HepG2 (cell line): ENCODE data around the gene CCDC183. TPM values are rescaled to one million over a fixed set of nuclear protein-coding genes. Genes with fewer than 3 reads are reported as not detected.

ENCODE experiments used
- ARNT2 ChIP-seq: sonication (generic); formaldehyde crosslinking; IDR thresholded peaks from 2 replicates; pipeline ENCODE4 v1.8.0; 2022; ENCODE audit warnings: mild to moderate bottlenecking, low read depth, missing genetic modification reagents, moderate library complexity
- BRCA1 ChIP-seq: sonication (generic); formaldehyde crosslinking; IDR thresholded peaks from 2 replicates; pipeline ENCODE4 v1.4.0; 2020; ENCODE audit warnings: missing genetic modification reagents
- CHCHD3 ChIP-seq: sonication (generic); formaldehyde crosslinking; IDR thresholded peaks from 2 replicates; pipeline ENCODE4 v1.8.0; 2022; ENCODE audit warnings: mild to moderate bottlenecking, missing genetic modification reagents, moderate library complexity
- CHD4 ChIP-seq: fragments of 200-600 bp; sonication (generic); IDR thresholded peaks from 2 replicates; pipeline ENCODE4 v1.7.0; 2017; ENCODE audit warnings: mild to moderate bottlenecking, low read length, borderline replicate concordance
- FOXA1 ChIP-seq, 2 experiments: fragments of 450-650 bp in 1 of 2; sonication (generic) in 1 of 2; formaldehyde crosslinking in 1 of 2; IDR thresholded peaks; 2 replicates each; pipeline versions ENCODE4 v1.4.0 to v1.6.1; 2016 to 2020; ENCODE audit warnings: missing genetic modification reagents in 1 of 2
- HNRNPL ChIP-seq: fragments of 200-400 bp; formaldehyde crosslinking; IDR thresholded peaks from 2 replicates; pipeline ENCODE4 v1.6.1; 2017; ENCODE audit warnings: mild to moderate bottlenecking, low read depth, low read length
- MED13 ChIP-seq: sonication (generic); formaldehyde crosslinking; IDR thresholded peaks from 2 replicates; pipeline ENCODE4 v1.5.0; 2020; ENCODE audit warnings: missing genetic modification reagents
- SKI ChIP-seq: fragments of 450-650 bp; IDR thresholded peaks from one replicate; pipeline ENCODE4 v1.6.1; 2018; ENCODE audit warnings: mild to moderate bottlenecking; ENCODE audit not compliant: partially characterized antibody
- TAF15 ChIP-seq: fragments of 200-400 bp; formaldehyde crosslinking; IDR thresholded peaks from one replicate; pipeline ENCODE4 v1.6.1; 2018; ENCODE audit warnings: mild to moderate bottlenecking, low read depth, low read length; ENCODE audit not compliant: poor library complexity, severe bottlenecking
- TBX3 ChIP-seq: fragments of 450-650 bp; IDR thresholded peaks from 2 replicates; pipeline ENCODE4 v1.6.1; 2017; ENCODE audit warnings: antibody characterized with exemption, mild to moderate bottlenecking, inconsistent platforms, borderline replicate concordance
- YEATS2 ChIP-seq: sonication (generic); formaldehyde crosslinking; IDR thresholded peaks from 2 replicates; pipeline ENCODE4 v1.4.0; 2020; ENCODE audit warnings: missing genetic modification reagents, borderline replicate concordance
- ZFP62 ChIP-seq: sonication (generic); formaldehyde crosslinking; IDR thresholded peaks from 2 replicates; pipeline ENCODE4 v1.4.0; 2020; ENCODE audit warnings: missing genetic modification reagents
- ZMYM4 ChIP-seq: sonication (generic); formaldehyde crosslinking; IDR thresholded peaks from 2 replicates; pipeline ENCODE4 v1.8.1; 2023; ENCODE audit warnings: mild to moderate bottlenecking, missing genetic modification reagents
- ZNF20 ChIP-seq: sonication (generic); formaldehyde crosslinking; IDR thresholded peaks from 2 replicates; pipeline ENCODE4 v1.4.0; 2020; ENCODE audit warnings: mild to moderate bottlenecking, moderate library complexity, missing genetic modification reagents
- ZNF296 ChIP-seq: sonication (generic); formaldehyde crosslinking; conservative IDR thresholded peaks from 2 replicates; pipeline ENCODE4 v1.5.0; 2020; ENCODE audit warnings: mild to moderate bottlenecking, missing genetic modification reagents
- ZNF552 ChIP-seq: sonication (generic); formaldehyde crosslinking; IDR thresholded peaks from 2 replicates; pipeline ENCODE4 v1.9.0; 2022; ENCODE audit warnings: missing genetic modification reagents, mild to moderate bottlenecking, borderline replicate concordance
- ZNF678 ChIP-seq: sonication (generic); formaldehyde crosslinking; IDR thresholded peaks from 2 replicates; pipeline ENCODE4 v1.4.0; 2020; ENCODE audit warnings: mild to moderate bottlenecking, missing genetic modification reagents
- ZNF781 ChIP-seq: sonication (generic); formaldehyde crosslinking; IDR thresholded peaks from 2 replicates; pipeline ENCODE4 v1.5.1; 2020; ENCODE audit warnings: borderline replicate concordance, mild to moderate bottlenecking, missing genetic modification reagents; ENCODE audit errors: not compliant biosample characterization
- ZNF83 ChIP-seq: sonication (generic); formaldehyde crosslinking; IDR thresholded peaks from 2 replicates; pipeline ENCODE4 v1.4.0; 2020; ENCODE audit warnings: missing genetic modification reagents, mild to moderate bottlenecking, borderline replicate concordance
- ZSCAN22 ChIP-seq: sonication (generic); formaldehyde crosslinking; IDR thresholded peaks from 2 replicates; pipeline ENCODE4 v1.4.0; 2020; ENCODE audit warnings: mild to moderate bottlenecking, missing genetic modification reagents
- polyA plus RNA-seq, 8 experiments: library from polyadenylated mRNA; depleted of rRNA in 3 of 8; stranded (reverse) in 7 of 8; unstranded in 1 of 8; fragments of >200 nt; fragmentation: Illumina TruSeq in 4 of 8; extraction: Trizol in 4 of 8; gene quantifications; 2 replicates each; pipeline versions ENCODE4 v1.2.1 to v1.2.3, GENCODE V29; 2011 to 2016; ENCODE audit warnings: low read depth in 4 of 8, missing spikeins in 1 of 8, mixed read lengths in 1 of 8; ENCODE audit not compliant: insufficient read depth in 1 of 8
- total RNA-seq, 5 experiments: library from RNA; depleted of rRNA; stranded (reverse); fragments of >200 nt; fragmentation: Illumina TruSeq; extraction: Trizol; gene quantifications; 2 replicates each; pipeline ENCODE4 v1.2.3, GENCODE V29; 2016; ENCODE audit warnings: low read depth in 1 of 5
- TF ChIP-seq, protein P1 (sequence below): sonication (generic); formaldehyde crosslinking; IDR thresholded peaks from 2 replicates; pipeline ENCODE4 v1.5.0; 2020; ENCODE audit warnings: mild to moderate bottlenecking, missing genetic modification reagents, borderline replicate concordance
- TF ChIP-seq, protein P2 (sequence below): sonication (generic); formaldehyde crosslinking; IDR thresholded peaks from 2 replicates; pipeline ENCODE4 v1.5.0; 2020; ENCODE audit warnings: missing genetic modification reagents, mild to moderate bottlenecking, borderline replicate concordance
- TF ChIP-seq, protein P3 (sequence below): IDR thresholded peaks from 2 replicates; pipeline ENCODE4 v1.6.1; 2016; ENCODE audit warnings: low read depth
- TF ChIP-seq, protein P4 (sequence below): sonication (generic); formaldehyde crosslinking; IDR thresholded peaks from 2 replicates; pipeline ENCODE4 v1.9.0; 2021; ENCODE audit warnings: missing genetic modification reagents, borderline replicate concordance

CCDC183 gene
- total and polyA plus RNA-seq, 2 of the 13 experiments (the other 11 are each of a cell fraction or from before 2014, with no cell fraction given), result 5.0 to 66.4 TPM

DNA sequence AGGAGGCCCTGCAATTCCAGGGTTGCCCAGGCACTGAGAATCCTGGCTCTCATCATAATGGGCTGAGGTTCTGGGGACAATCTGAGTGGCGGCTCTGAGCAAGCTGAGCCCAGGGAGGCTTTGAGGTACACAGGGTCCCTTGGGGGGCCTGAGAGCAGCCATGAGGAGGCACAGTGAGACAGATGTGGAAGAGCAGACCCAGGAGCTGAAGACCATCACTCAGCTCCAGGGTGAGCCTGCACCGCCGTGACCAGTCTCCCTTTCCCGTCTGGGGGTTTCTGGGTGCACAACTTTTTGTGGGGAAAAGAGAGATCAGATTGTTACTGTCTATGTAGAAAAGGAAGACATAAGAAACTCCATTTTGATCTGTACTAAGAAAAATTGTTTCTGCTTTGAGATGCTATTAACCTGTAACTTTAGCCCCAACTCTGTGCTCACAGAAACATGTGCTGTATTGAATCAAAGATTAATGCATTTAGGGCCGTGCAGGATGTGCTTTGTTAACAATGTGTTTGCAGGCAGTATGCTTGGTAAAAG is at the start of gene CCDC183 (continued):
- TF ChIP-seq ARNT2 (no peak), ZNF20 (CRISPR knock-in tag) (no peak), ZNF296 (CRISPR knock-in tag) (no peak), ZNF678 (CRISPR knock-in tag) (no peak), ZMYM4 (CRISPR knock-in tag) (no peak), HNRNPL (no peak), ZNF552 (CRISPR knock-in tag) (no peak), FOXA1 (IDR thresholded peaks at IDR 0.05) (no peak), FOXA1 (CRISPR knock-in tag; IDR thresholded peaks at IDR 0.05) (no peak), YEATS2 (CRISPR knock-in tag) (no peak), CHCHD3 (CRISPR knock-in tag) (no peak), ZSCAN22 (no peak), MED13 (CRISPR knock-in tag) (no peak), TBX3 (no peak), ZFP62 (CRISPR knock-in tag) (no peak), CHD4 (no peak), ZNF781 (no peak), ZNF83 (CRISPR knock-in tag) (no peak), SKI (no peak), TAF15 (no peak), BRCA1 (peak; percentile 48; the same call in 1 of the 2 replicates)
- TF ChIP-seq, protein P1, sequence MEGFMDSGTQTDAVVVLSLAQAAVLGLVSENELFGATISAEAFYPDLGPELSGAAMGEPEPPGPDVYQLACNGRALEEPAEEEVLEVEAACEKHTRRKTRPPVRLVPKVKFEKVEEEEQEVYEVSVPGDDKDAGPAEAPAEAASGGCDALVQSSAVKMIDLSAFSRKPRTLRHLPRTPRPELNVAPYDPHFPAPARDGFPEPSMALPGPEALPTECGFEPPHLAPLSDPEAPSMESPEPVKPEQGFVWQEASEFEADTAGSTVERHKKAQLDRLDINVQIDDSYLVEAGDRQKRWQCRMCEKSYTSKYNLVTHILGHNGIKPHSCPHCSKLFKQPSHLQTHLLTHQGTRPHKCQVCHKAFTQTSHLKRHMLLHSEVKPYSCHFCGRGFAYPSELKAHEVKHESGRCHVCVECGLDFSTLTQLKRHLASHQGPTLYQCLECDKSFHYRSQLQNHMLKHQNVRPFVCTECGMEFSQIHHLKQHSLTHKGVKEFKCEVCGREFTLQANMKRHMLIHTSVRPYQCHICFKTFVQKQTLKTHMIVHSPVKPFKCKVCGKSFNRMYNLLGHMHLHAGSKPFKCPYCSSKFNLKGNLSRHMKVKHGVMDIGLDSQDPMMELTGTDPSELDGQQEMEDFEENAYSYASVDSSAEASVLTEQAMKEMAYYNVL (CRISPR knock-in tag), result peak; percentile 59; the same call in 1 of the 2 replicates
- TF ChIP-seq, protein P2, sequence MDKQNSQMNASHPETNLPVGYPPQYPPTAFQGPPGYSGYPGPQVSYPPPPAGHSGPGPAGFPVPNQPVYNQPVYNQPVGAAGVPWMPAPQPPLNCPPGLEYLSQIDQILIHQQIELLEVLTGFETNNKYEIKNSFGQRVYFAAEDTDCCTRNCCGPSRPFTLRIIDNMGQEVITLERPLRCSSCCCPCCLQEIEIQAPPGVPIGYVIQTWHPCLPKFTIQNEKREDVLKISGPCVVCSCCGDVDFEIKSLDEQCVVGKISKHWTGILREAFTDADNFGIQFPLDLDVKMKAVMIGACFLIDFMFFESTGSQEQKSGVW (CRISPR knock-in tag), result no peak
- TF ChIP-seq, protein P3, sequence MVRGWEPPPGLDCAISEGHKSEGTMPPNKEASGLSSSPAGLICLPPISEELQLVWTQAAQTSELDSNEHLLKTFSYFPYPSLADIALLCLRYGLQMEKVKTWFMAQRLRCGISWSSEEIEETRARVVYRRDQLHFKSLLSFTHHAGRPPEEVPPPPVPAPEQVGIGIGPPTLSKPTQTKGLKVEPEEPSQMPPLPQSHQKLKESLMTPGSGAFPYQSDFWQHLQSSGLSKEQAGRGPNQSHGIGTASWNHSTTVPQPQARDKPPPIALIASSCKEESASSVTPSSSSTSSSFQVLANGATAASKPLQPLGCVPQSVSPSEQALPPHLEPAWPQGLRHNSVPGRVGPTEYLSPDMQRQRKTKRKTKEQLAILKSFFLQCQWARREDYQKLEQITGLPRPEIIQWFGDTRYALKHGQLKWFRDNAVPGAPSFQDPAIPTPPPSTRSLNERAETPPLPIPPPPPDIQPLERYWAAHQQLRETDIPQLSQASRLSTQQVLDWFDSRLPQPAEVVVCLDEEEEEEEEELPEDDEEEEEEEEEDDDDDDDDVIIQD (CRISPR knock-in tag), result no peak
- TF ChIP-seq, protein P4, sequence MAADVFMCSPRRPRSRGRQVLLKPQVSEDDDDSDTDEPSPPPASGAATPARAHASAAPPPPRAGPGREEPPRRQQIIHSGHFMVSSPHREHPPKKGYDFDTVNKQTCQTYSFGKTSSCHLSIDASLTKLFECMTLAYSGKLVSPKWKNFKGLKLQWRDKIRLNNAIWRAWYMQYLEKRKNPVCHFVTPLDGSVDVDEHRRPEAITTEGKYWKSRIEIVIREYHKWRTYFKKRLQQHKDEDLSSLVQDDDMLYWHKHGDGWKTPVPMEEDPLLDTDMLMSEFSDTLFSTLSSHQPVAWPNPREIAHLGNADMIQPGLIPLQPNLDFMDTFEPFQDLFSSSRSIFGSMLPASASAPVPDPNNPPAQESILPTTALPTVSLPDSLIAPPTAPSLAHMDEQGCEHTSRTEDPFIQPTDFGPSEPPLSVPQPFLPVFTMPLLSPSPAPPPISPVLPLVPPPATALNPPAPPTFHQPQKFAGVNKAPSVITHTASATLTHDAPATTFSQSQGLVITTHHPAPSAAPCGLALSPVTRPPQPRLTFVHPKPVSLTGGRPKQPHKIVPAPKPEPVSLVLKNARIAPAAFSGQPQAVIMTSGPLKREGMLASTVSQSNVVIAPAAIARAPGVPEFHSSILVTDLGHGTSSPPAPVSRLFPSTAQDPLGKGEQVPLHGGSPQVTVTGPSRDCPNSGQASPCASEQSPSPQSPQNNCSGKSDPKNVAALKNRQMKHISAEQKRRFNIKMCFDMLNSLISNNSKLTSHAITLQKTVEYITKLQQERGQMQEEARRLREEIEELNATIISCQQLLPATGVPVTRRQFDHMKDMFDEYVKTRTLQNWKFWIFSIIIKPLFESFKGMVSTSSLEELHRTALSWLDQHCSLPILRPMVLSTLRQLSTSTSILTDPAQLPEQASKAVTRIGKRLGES (CRISPR knock-in tag), result no peak
